MCF 10A (cell line): ENCODE measurements around the gene HOXC12. TPM values are rescaled to one million over a fixed set of nuclear protein-coding genes. Genes with fewer than 3 reads are reported as not detected.

ENCODE experiments used
- BruUV-seq: library from RNA; stranded (reverse); fragments of 400-500 nt; replicated peaks from 2 replicates; lab custom pipeline; 2021; lab: Mats Ljungman, UMichigan
- CTCF ChIA-PET: fragments of 300-600 bp; sonication (Branson Sonifier 250); formaldehyde crosslinking; extraction: SDS; loops from one replicate; lab custom pipeline; 2021; ENCODE audit warnings: antibody characterized with exemption, inconsistent platforms; lab: Yijun Ruan, JAX
- POLR2A ChIA-PET: fragments of 300-600, 350-650 bp; sonication (Branson Sonifier 250); formaldehyde crosslinking; extraction: SDS; loops from one replicate; lab custom pipeline; 2020; ENCODE audit warnings: antibody characterized with exemption, inconsistent platforms; lab: Yijun Ruan, JAX
- DNase-seq: peaks from one replicate; pipeline ENCODE4 v3.0.0-alpha.2; 2018; ENCODE audit not compliant: unreplicated experiment
- H3K27ac Mint-ChIP-seq: one replicate; pipeline ENCODE4 v1.8.0; 2022; ENCODE audit warnings: mild to moderate bottlenecking, low read depth, mixed read lengths; ENCODE audit not compliant: unreplicated experiment
- H3K27me3 Mint-ChIP-seq: one replicate; pipeline ENCODE4 v1.8.0; 2022; ENCODE audit warnings: mixed read lengths; ENCODE audit not compliant: insufficient read depth, unreplicated experiment
- H3K36me3 Mint-ChIP-seq: one replicate; pipeline ENCODE4 v1.8.0; 2022; ENCODE audit warnings: mild to moderate bottlenecking, moderate library complexity, mixed read lengths; ENCODE audit not compliant: insufficient read depth, unreplicated experiment
- H3K4me1 Mint-ChIP-seq: one replicate; pipeline ENCODE4 v1.8.0; 2022; ENCODE audit warnings: mixed read lengths; ENCODE audit not compliant: insufficient read depth, unreplicated experiment
- H3K4me3 Mint-ChIP-seq: one replicate; pipeline ENCODE4 v1.8.0; 2022; ENCODE audit warnings: mild to moderate bottlenecking, moderate library complexity, mixed read lengths; ENCODE audit not compliant: unreplicated experiment
- H3K9me3 Mint-ChIP-seq: one replicate; pipeline ENCODE4 v1.8.0; 2022; ENCODE audit warnings: mixed read lengths; ENCODE audit not compliant: unreplicated experiment
- intact Hi-C: fragments of 100-400 bp; cut with micrococcal nuclease; formaldehyde crosslinking; loops from 2 replicates; pipeline ENCODE4 v1.14.1; 2022
- total RNA-seq: library from RNA; stranded (reverse); gene quantifications from 2 replicates; pipeline ENCODE4 v1.2.3, GENCODE V29; 2022
- TF ChIP-seq, protein P1 (sequence below): fragments of 200-600 bp; IDR thresholded peaks from one replicate; pipeline ENCODE4 v1.8.0; 2022; ENCODE audit warnings: antibody characterized with exemption, mild to moderate bottlenecking; ENCODE audit not compliant: unreplicated experiment

The HOXC12 gene
- total RNA-seq, 1 experiment from 2014 or later, result not detected

DNA sequence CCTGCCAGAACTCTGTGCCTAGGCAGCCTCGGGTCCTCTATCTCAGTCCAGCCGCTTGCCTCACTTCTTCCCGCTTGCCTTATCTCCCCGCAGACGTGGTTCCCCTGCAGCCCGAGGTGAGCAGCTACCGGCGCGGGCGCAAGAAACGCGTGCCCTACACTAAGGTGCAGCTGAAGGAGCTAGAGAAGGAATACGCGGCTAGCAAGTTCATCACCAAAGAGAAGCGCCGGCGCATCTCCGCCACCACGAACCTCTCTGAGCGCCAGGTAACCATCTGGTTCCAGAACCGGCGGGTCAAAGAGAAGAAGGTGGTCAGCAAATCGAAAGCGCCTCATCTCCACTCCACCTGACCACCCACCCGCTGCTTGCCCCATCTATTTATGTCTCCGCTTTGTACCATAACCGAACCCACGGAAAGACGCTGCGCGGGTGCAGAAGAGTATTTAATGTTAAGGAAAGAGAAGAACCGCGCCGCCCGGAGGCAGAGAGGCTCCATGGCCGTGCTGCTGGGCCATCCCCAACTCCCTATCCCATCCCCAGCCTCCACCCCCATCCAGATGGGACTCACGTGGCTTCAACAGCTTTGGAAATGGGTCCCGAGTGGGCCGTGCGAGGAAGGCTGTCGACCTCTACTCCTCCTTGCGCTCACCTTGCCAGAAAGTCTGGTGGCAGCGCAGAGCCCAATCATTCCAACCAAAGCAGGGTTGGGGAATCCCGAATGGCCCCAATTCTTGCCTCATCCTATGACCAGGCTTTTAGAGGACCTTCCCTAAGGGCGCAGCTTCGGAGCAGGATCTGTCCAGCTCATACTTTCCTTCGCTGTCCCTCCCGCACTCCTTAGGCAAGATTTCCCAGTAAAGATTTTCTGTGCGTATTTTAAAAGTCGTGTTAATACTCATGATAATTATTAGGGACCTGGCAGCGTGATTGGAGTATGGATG is 9.5 kb upstream of the HOXC12 start:
- no peak for DNase-seq
- Mint-ChIP-seq H3K9me3 (no peaks in the 10 kb centered on the region), H3K36me3 (peaks cover 19% of the 10 kb centered on the region), H3K27ac (no peak overlapping the region), H3K4me3 (no peak overlapping the region), H3K4me1 (peaks cover 33% of the 10 kb centered on the region), H3K27me3 (no peaks in the 10 kb centered on the region)
- ChIA-PET POLR2A (interaction anchor here (0.7 kb wide), 1 partner anchor 139 kb away, joined by 3 read pairs; no protein-coding TSS in a partner anchor), CTCF (interaction anchor here (0.6 to 1.2 kb wide), 3 partner anchors 184 to 243 kb away, joined by 3 read pairs; no protein-coding TSS in a partner anchor)
- intact Hi-C loops, result no loop called here
- TF ChIP-seq, protein P1, sequence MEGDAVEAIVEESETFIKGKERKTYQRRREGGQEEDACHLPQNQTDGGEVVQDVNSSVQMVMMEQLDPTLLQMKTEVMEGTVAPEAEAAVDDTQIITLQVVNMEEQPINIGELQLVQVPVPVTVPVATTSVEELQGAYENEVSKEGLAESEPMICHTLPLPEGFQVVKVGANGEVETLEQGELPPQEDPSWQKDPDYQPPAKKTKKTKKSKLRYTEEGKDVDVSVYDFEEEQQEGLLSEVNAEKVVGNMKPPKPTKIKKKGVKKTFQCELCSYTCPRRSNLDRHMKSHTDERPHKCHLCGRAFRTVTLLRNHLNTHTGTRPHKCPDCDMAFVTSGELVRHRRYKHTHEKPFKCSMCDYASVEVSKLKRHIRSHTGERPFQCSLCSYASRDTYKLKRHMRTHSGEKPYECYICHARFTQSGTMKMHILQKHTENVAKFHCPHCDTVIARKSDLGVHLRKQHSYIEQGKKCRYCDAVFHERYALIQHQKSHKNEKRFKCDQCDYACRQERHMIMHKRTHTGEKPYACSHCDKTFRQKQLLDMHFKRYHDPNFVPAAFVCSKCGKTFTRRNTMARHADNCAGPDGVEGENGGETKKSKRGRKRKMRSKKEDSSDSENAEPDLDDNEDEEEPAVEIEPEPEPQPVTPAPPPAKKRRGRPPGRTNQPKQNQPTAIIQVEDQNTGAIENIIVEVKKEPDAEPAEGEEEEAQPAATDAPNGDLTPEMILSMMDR, result no peak
- no TSS peak for BruUV-seq

DNA sequence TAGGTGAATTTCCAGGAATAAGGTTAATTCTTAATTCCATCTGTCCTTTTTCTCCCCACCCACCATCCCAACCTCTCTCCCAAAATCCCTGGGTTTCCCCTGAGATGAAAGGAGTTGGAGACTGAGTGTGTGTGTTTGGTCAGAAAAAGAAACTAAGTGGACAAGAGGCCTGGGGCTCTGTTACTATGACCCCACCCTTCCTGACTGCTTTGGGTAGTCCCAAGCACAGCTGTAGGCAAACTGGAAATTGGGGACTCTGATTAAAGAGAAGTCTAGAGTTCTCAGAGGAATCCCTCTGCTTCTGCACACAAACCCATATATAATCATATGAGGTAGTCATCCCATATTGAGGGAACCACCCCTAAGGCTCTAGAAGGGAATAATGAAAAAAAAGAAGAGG is 7.0 kb upstream of the HOXC12 start:
- Mint-ChIP-seq H3K27me3 (no peaks in the 10 kb centered on the region), H3K4me3 (no peak overlapping the region), H3K9me3 (no peaks in the 10 kb centered on the region), H3K27ac (no peak overlapping the region), H3K36me3 (peaks cover 19% of the 10 kb centered on the region), H3K4me1 (peaks cover 11% of the 10 kb centered on the region)
- ChIA-PET POLR2A (no interaction called here), CTCF (no interaction called here)
- TF ChIP-seq, protein P1, result no peak
- no peak for DNase-seq
- no TSS peak for BruUV-seq
- intact Hi-C loops, result no loop called here

DNA sequence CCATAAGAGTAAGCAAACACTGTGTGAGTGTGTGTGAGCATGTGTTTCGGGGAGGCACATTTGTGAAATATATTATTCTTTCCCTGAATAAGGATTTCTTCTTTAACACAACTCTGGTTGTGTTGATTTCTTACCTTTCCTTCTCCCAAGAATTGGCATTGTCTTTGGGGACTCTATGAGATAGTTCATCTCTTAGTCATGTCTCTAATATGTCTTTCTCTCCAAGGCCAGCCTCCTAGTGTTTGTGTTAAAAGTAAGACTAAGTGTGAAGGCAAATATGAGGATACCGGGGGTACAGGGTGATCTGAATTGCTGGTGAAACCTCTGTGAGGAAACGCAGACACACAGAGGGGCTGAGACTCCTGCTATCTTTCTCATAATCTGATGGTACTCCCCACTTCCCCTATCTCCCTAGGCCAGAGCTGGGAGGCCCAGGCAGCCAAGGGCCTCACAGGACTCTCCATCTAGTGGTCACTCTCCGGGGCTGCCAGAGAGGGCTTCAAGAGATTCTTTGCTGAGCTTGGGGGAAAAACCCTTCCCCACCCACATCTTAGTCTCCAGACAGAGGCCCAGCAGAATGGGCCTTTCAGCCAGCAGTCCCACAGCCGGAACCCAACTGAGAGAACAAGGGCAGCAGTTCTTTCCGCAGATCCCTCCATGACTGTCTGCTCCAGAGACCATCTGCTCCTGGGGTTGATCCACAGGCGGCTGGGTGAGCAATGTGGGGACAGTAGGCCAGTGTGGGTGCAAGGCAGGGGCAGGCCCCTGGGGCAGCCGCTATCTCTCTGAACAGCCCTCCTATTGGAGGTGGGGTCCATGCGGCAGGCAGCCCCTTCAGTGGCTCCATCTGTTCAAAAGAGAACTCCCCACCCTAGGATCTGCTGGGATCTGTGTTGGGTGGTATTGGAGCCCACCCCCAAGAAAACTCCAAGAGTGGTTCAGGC is 5.8 kb upstream of the HOXC12 start:
- H3K27me3 Mint-ChIP-seq, result no peaks in the 10 kb centered on the region
- ChIA-PET CTCF (interaction anchor here (0.6 kb wide), 1 partner anchor 250 kb away, joined by 3 read pairs; no protein-coding TSS in a partner anchor), POLR2A (no interaction called here)
- intact Hi-C loops, result no loop called here
- H3K36me3 Mint-ChIP-seq, result peaks cover 13% of the 10 kb centered on the region
- BruUV-seq, result no TSS peak
- no peak for DNase-seq
- no peaks in the 10 kb centered on the region for H3K9me3 Mint-ChIP-seq
- TF ChIP-seq, protein P1, result no peak
- no peak overlapping the region for H3K27ac Mint-ChIP-seq
- peaks cover 2% of the 10 kb centered on the region for H3K4me1 Mint-ChIP-seq
- no peak overlapping the region for H3K4me3 Mint-ChIP-seq
